GM21526 (cell line): Measurements from ENCODE around the gene CMTM1.

Experiments
- ATAC-seq: cut with Tn5 transposase; IDR thresholded peaks from one replicate; pipeline ENCODE4 v1.9.1; 2021; ENCODE audit warnings: moderate library complexity; ENCODE audit not compliant: unreplicated experiment, low FRiP score

Gene CMTM1

GRCh38 chr16:66538910-66539309, 27.3 kb upstream of the CMTM1 start:
- no peak for ATAC-seq

GRCh38 chr16:66539623-66540469, 26.4 kb upstream of the CMTM1 start:
- ATAC-seq = no peak

- ATAC-seq = no peak
Observed at GRCh38 chr16:66541388-66542355, 24.6 kb upstream of the CMTM1 start.

GRCh38 chr16:66542396-66542795, 23.8 kb upstream of the CMTM1 start:
- no peak for ATAC-seq

GRCh38 chr16:66543541-66543940, 22.7 kb upstream of the CMTM1 start:
- ATAC-seq = no peak

- ATAC-seq = no peak
Observed at GRCh38 chr16:66544016-66544757, 22.1 kb upstream of the CMTM1 start.

GRCh38 chr16:66547101-66547989, 18.9 kb upstream of the CMTM1 start:
- ATAC-seq = no peak

- ATAC-seq = no peak
Observed at GRCh38 chr16:66548068-66548467, 18.2 kb upstream of the CMTM1 start.

GRCh38 chr16:66548868-66549267, 17.4 kb upstream of the CMTM1 start:
- no peak for ATAC-seq

- ATAC-seq = no peak
Observed at GRCh38 chr16:66549284-66550131, 16.7 kb upstream of the CMTM1 start, which contains the start of gene TK2. Gene TK2, minus strand, starts transcription at chr16:66550122. Its CDS starts 61 bp downstream, at chr16:66550061.

GRCh38 chr16:66551348-66551759, 14.9 kb upstream of the CMTM1 start:
- ATAC-seq = no peak

GRCh38 chr16:66551788-66552285, 14.4 kb upstream of the CMTM1 start:
- no peak for ATAC-seq

GRCh38 chr16:66552286-66553177, 13.7 kb upstream of the CMTM1 start, which contains the start of gene CKLF:
Gene CKLF, plus strand, starts transcription at chr16:66552576. Its CDS starts 140 bp downstream, at chr16:66552716.
- peak; percentile 63 for ATAC-seq

- no peak for ATAC-seq
Observed at GRCh38 chr16:66553223-66553622, 13.0 kb upstream of the CMTM1 start.

GRCh38 chr16:66554021-66554420, 12.2 kb upstream of the CMTM1 start:
- no peak for ATAC-seq

GRCh38 chr16:66554495-66554894, 11.7 kb upstream of the CMTM1 start:
- ATAC-seq = no peak

GRCh38 chr16:66560107-66560506, 6.1 kb upstream of the CMTM1 start:
- no peak for ATAC-seq
